Suprapubic skin (tissue), 3 donors: ENCODE data around the gene ASCC1.

Source experiments
- CTCF ChIP-seq, 2 donors: fragments of 200-600 bp in 1 of 2; fragments of 450-650 bp in 1 of 2; sonication (generic) in 1 of 2; IDR thresholded peaks; one replicate each; pipeline ENCODE4 v1.5.1; 2016 to 2019; ENCODE audit warnings: antibody characterized with exemption in 2 of 2, mild to moderate bottlenecking in 1 of 2, moderate library complexity in 1 of 2
- POLR2A ChIP-seq, 2 donors: fragments of 450-650 bp; IDR thresholded peaks; one replicate each; pipeline ENCODE4 v1.6.1; 2017; ENCODE audit warnings: antibody characterized with exemption in 2 of 2, mild to moderate bottlenecking in 2 of 2, moderate library complexity in 2 of 2

- no peak for TF ChIP-seq CTCF (IDR thresholded peaks at IDR 0.05)
- TF ChIP-seq POLR2A (IDR thresholded peaks at IDR 0.05): no peak
Measured at GRCh38 chr10:72075376-72076115, 140.5 kb downstream of the ASCC1 start.
